RWPE2 (cell line): Measurements from ENCODE around the gene GADD45B.

Experiments
- ATAC-seq: fragments of 200-7000 bp; cut with Tn5 transposase; 3 replicates; pipeline ENCODE4 v1.9.1; 2021; ENCODE audit warnings: low read depth
- DNase-seq: peaks from one replicate; pipeline ENCODE4 v3.0.0-alpha.2; 2020; ENCODE audit warnings: low spot score
- H3K27ac ChIP-seq: fragments of 450-650 bp; 2 replicates; pipeline ENCODE4 v1.5.1; 2017; ENCODE audit warnings: mild to moderate bottlenecking; ENCODE audit not compliant: poor library complexity, severe bottlenecking
- H3K27me3 ChIP-seq: fragments of 250-450 bp; sonication (Bioruptor Pico); 2 replicates; pipeline ENCODE4 v1.5.1; 2021; ENCODE audit warnings: mild to moderate bottlenecking, moderate library complexity; ENCODE audit not compliant: insufficient read depth, poor library complexity, severe bottlenecking
- H3K36me3 ChIP-seq: fragments of 250-450 bp; sonication (Bioruptor Pico); 2 replicates; pipeline ENCODE4 v1.5.1; 2020; ENCODE audit warnings: low read depth, mild to moderate bottlenecking, moderate library complexity
- H3K4me1 ChIP-seq: fragments of 250-450 bp; sonication (Bioruptor Pico); 2 replicates; pipeline ENCODE4 v1.5.1; 2021; ENCODE audit warnings: mild to moderate bottlenecking, moderate library complexity; ENCODE audit not compliant: insufficient read depth, poor library complexity, severe bottlenecking
- H3K4me3 ChIP-seq: fragments of 250-450 bp; sonication (Bioruptor Pico); 2 replicates; pipeline ENCODE4 v1.5.1; 2021; ENCODE audit warnings: mild to moderate bottlenecking, moderate library complexity; ENCODE audit not compliant: severe bottlenecking
- H3K9me3 ChIP-seq: fragments of 250-450 bp; sonication (Bioruptor Pico); 2 replicates; pipeline ENCODE4 v1.5.1; 2021; ENCODE audit warnings: mild to moderate bottlenecking, moderate library complexity; ENCODE audit not compliant: severe bottlenecking
- CTCF ChIP-seq: fragments of 450-650 bp; IDR thresholded peaks from one replicate; pipeline ENCODE4 v1.5.1; 2017; ENCODE audit warnings: mild to moderate bottlenecking, moderate library complexity; ENCODE audit not compliant: poor library complexity, severe bottlenecking

GADD45B gene

GRCh38 chr19:2481466-2481865 lies 5.5 kb downstream of the GADD45B start:
- Histone ChIP-seq H3K36me3 (peaks cover 19% of the 10 kb centered on the region), H3K27me3 (no peaks in the 10 kb centered on the region), H3K27ac (no peak overlapping the region), H3K4me3 (no peak overlapping the region), H3K9me3 (no peaks in the 10 kb centered on the region), H3K4me1 (no peaks in the 10 kb centered on the region)
- TF ChIP-seq CTCF, result no peak
- ATAC-seq (no peak), DNase-seq (no peak)

GRCh38 chr19:2482354-2483038 lies 6.6 kb downstream of the GADD45B start:
- DNase-seq (no peak), ATAC-seq (no peak)
- TF ChIP-seq CTCF, result no peak
- Histone ChIP-seq H3K4me1 (no peaks in the 10 kb centered on the region), H3K36me3 (peaks cover 10% of the 10 kb centered on the region), H3K27me3 (no peaks in the 10 kb centered on the region), H3K9me3 (no peaks in the 10 kb centered on the region), H3K27ac (no peak overlapping the region), H3K4me3 (no peak overlapping the region)

- Histone ChIP-seq H3K27me3 (no peaks in the 10 kb centered on the region), H3K27ac (no peak overlapping the region), H3K4me3 (no peak overlapping the region), H3K9me3 (no peaks in the 10 kb centered on the region), H3K4me1 (no peaks in the 10 kb centered on the region), H3K36me3 (peaks cover 5% of the 10 kb centered on the region)
- ATAC-seq (no peak), DNase-seq (no peak)
- TF ChIP-seq CTCF, result no peak
Measured at GRCh38 chr19:2483084-2483483, 7.2 kb downstream of the GADD45B start.

GRCh38 chr19:2483484-2484151 lies 7.7 kb downstream of the GADD45B start:
- no peaks in the 10 kb centered on the region for H3K36me3 ChIP-seq
- no peaks in the 10 kb centered on the region for H3K4me1 ChIP-seq
- H3K27ac ChIP-seq, result no peak overlapping the region
- ATAC-seq (no peak), DNase-seq (no peak)
- H3K4me3 ChIP-seq, result no peak overlapping the region
- no peak for TF ChIP-seq CTCF
- H3K27me3 ChIP-seq, result no peaks in the 10 kb centered on the region
- H3K9me3 ChIP-seq, result no peaks in the 10 kb centered on the region

GRCh38 chr19:2484178-2484937 lies 8.4 kb downstream of the GADD45B start:
- no peaks in the 10 kb centered on the region for H3K27me3 ChIP-seq
- no peak for ATAC-seq
- H3K9me3 ChIP-seq, result no peaks in the 10 kb centered on the region
- no peak overlapping the region for H3K4me3 ChIP-seq
- H3K36me3 ChIP-seq, result no peaks in the 10 kb centered on the region
- no peak overlapping the region for H3K27ac ChIP-seq
- DNase-seq, result no peak
- TF ChIP-seq CTCF, result no peak
- H3K4me1 ChIP-seq, result no peaks in the 10 kb centered on the region
